Measurements from ENCODE around the gene TAPBPL.
"Not testable (repeated sequence)": the region's sequence is repeated elsewhere in the genome, so short reads cannot be mapped to it uniquely, and the experiment has no call there.

Gene TAPBPL

GRCh38 chr12:6451348-6452244 is at the start of gene TAPBPL:
TAPBPL (plus strand) TSS chr12:6452042; CDS start chr12:6452249, 207 bp downstream.
- DNase-seq: no peak

- DNase-seq: no peak
Measured at GRCh38 chr12:6404390-6404789, 47.5 kb upstream of the TAPBPL start.

- no peak for DNase-seq
Measured at GRCh38 chr12:6405963-6406362, 45.9 kb upstream of the TAPBPL start.

GRCh38 chr12:6407236-6407954 is 44.4 kb upstream of the TAPBPL start:
- no peak for DNase-seq

- no peak for DNase-seq
Measured at GRCh38 chr12:6416596-6416995, 35.2 kb upstream of the TAPBPL start.

- no peak for DNase-seq
Measured at GRCh38 chr12:6418796-6419195, 33.0 kb upstream of the TAPBPL start.

GRCh38 chr12:6420364-6420763 is 31.5 kb upstream of the TAPBPL start:
- DNase-seq: no peak

GRCh38 chr12:6423267-6424007 is 28.4 kb upstream of the TAPBPL start:
- peak; percentile 85 for DNase-seq

- no peak for DNase-seq
Measured at GRCh38 chr12:6424008-6424347, 27.9 kb upstream of the TAPBPL start.

- no peak for DNase-seq
Measured at GRCh38 chr12:6424866-6425265, 27.0 kb upstream of the TAPBPL start.

GRCh38 chr12:6425590-6426531 is 26.0 kb upstream of the TAPBPL start:
- no peak for DNase-seq

- DNase-seq: no peak
Measured at GRCh38 chr12:6426882-6427671, 24.8 kb upstream of the TAPBPL start.

GRCh38 chr12:6427796-6428195 is 24.0 kb upstream of the TAPBPL start:
- DNase-seq: not testable (repeated sequence)

GRCh38 chr12:6428326-6428725 is 23.5 kb upstream of the TAPBPL start:
- DNase-seq: no peak

- no peak for DNase-seq
Measured at GRCh38 chr12:6430124-6430989, 21.5 kb upstream of the TAPBPL start.

GRCh38 chr12:6432991-6433390 is 18.9 kb upstream of the TAPBPL start:
- no peak for DNase-seq

GRCh38 chr12:6434205-6435140 is 17.4 kb upstream of the TAPBPL start:
- no peak for DNase-seq

- DNase-seq: no peak
Measured at GRCh38 chr12:6435961-6436715, 15.7 kb upstream of the TAPBPL start.

- no peak for DNase-seq
Measured at GRCh38 chr12:6437586-6437985, 14.3 kb upstream of the TAPBPL start.
